Calu3 (cell line): ENCODE results near the gene SNX15. TPM values are rescaled to one million over a fixed set of nuclear protein-coding genes. Genes with fewer than 3 reads are reported as not detected.

ENCODE experiments used
- BruUV-seq: library from RNA; stranded (reverse); fragments of 400-500 nt; replicated peaks from 2 replicates; lab custom pipeline; 2021; lab: Mats Ljungman, UMichigan
- CTCF ChIA-PET: fragments of 300-600 bp; sonication (Branson Sonifier 250); formaldehyde crosslinking; loops from one replicate; lab custom pipeline; 2022; ENCODE audit warnings: antibody characterized with exemption; lab: Charles Lee
- DNase-seq: peaks from one replicate; pipeline ENCODE4 v3.0.0; 2022
- H3K27ac Mint-ChIP-seq: one replicate; pipeline ENCODE4 v1.8.0; 2022; ENCODE audit warnings: mixed read lengths; ENCODE audit not compliant: unreplicated experiment
- H3K27me3 Mint-ChIP-seq: one replicate; pipeline ENCODE4 v1.8.0; 2022; ENCODE audit warnings: mixed read lengths; ENCODE audit not compliant: unreplicated experiment
- H3K36me3 Mint-ChIP-seq: one replicate; pipeline ENCODE4 v1.8.0; 2022; ENCODE audit warnings: mild to moderate bottlenecking, moderate library complexity, mixed read lengths; ENCODE audit not compliant: insufficient read depth, unreplicated experiment
- H3K4me1 Mint-ChIP-seq: one replicate; pipeline ENCODE4 v1.8.0; 2022; ENCODE audit warnings: mild to moderate bottlenecking, low read depth, mixed read lengths; ENCODE audit not compliant: unreplicated experiment
- H3K4me3 Mint-ChIP-seq: one replicate; pipeline ENCODE4 v1.8.0; 2022; ENCODE audit warnings: mild to moderate bottlenecking, low read depth, moderate library complexity, mixed read lengths; ENCODE audit not compliant: unreplicated experiment
- H3K9me3 Mint-ChIP-seq: one replicate; pipeline ENCODE4 v1.8.0; 2022; ENCODE audit warnings: low read depth, mixed read lengths; ENCODE audit not compliant: unreplicated experiment
- CTCF ChIP-seq: fragments of 200-600 bp; IDR thresholded peaks from one replicate; pipeline ENCODE4 v1.8.0; 2022; ENCODE audit warnings: antibody characterized with exemption; ENCODE audit not compliant: unreplicated experiment
- intact Hi-C: fragments of 100-400 bp; cut with micrococcal nuclease; formaldehyde crosslinking; loops from one replicate; pipeline ENCODE4 v1.10.0; 2022; ENCODE audit not compliant: unreplicated experiment
- total RNA-seq: library from RNA; stranded (reverse); gene quantifications from 2 replicates; pipeline ENCODE4 v1.2.3, GENCODE V29; 2022

Gene SNX15
- total RNA-seq, 1 experiment from 2014 or later = 22.1 TPM

GRCh38 chr11:65078151-65078550 is 50.9 kb downstream of the SNX15 start:
- H3K36me3 Mint-ChIP-seq = peaks cover 29% of the 10 kb centered on the region
- H3K27me3 Mint-ChIP-seq = no peaks in the 10 kb centered on the region
- BruUV-seq = no TSS peak
- no peak overlapping the region for H3K27ac Mint-ChIP-seq
- H3K9me3 Mint-ChIP-seq = no peaks in the 10 kb centered on the region
- CTCF ChIA-PET = interaction anchor here (0.6 to 1.2 kb wide), 3 partner anchors 44 to 240 kb away, joined by 3 to 6 read pairs (median 3); partner anchors contain the start of genes FAU, MRPL49 and SNX15
- DNase-seq = peak; percentile 77
- TF ChIP-seq CTCF = peak; percentile 81
- intact Hi-C loops = no loop called here
- H3K4me1 Mint-ChIP-seq = peaks cover 33% of the 10 kb centered on the region
- no peak overlapping the region for H3K4me3 Mint-ChIP-seq

GRCh38 chr11:65078786-65079342 is 51.6 kb downstream of the SNX15 start:
- Mint-ChIP-seq H3K27ac (no peak overlapping the region), H3K27me3 (no peaks in the 10 kb centered on the region), H3K9me3 (no peaks in the 10 kb centered on the region), H3K4me1 (peaks cover 33% of the 10 kb centered on the region), H3K36me3 (peaks cover 36% of the 10 kb centered on the region), H3K4me3 (no peak overlapping the region)
- intact Hi-C loops = no loop called here
- no TSS peak for BruUV-seq
- DNase-seq = no peak
- CTCF ChIA-PET = interaction anchor here (0.6 to 1.2 kb wide), 3 partner anchors 43 to 240 kb away, joined by 3 to 6 read pairs (median 3); partner anchors contain the start of genes FAU, MRPL49 and SNX15
- no peak for TF ChIP-seq CTCF

- TF ChIP-seq CTCF = no peak
- no peak for DNase-seq
- Mint-ChIP-seq H3K27me3 (no peaks in the 10 kb centered on the region), H3K4me1 (peaks cover 39% of the 10 kb centered on the region), H3K27ac (peak overlapping the region; percentile 97), H3K9me3 (no peaks in the 10 kb centered on the region), H3K36me3 (peaks cover 61% of the 10 kb centered on the region), H3K4me3 (peak overlapping the region; percentile 100)
- intact Hi-C loops = no loop called here
- CTCF ChIA-PET = no interaction called here
- TSS peak; percentile 57 for BruUV-seq
Observed at GRCh38 chr11:65083134-65083833, 56.0 kb downstream of the SNX15 start.

GRCh38 chr11:65083834-65084597 is 56.8 kb downstream of the SNX15 start, which contains the start of the genes CDCA5 and ZFPL1:
CDCA5 (minus strand) TSS chr11:65084040; CDS start chr11:65083978, 62 bp downstream.
ZFPL1 (plus strand) TSS chr11:65084222; CDS start chr11:65084699, 477 bp downstream.
- H3K36me3 Mint-ChIP-seq = peaks cover 64% of the 10 kb centered on the region
- CTCF ChIA-PET = no interaction called here
- H3K4me1 Mint-ChIP-seq = peaks cover 32% of the 10 kb centered on the region
- TF ChIP-seq CTCF = no peak
- peak within 1 kb of the TSS; percentile 100 for H3K4me3 Mint-ChIP-seq
- intact Hi-C loops = no loop called here
- BruUV-seq = no TSS peak
- no peaks in the 10 kb centered on the region for H3K27me3 Mint-ChIP-seq
- peak within 1 kb of the TSS; percentile 97 for H3K27ac Mint-ChIP-seq
- H3K9me3 Mint-ChIP-seq = no peaks in the 10 kb centered on the region
- peak; percentile 97 for DNase-seq
